Suprapubic skin (tissue), 4 donors: ENCODE results near the gene DLX2.

Experiments
- CTCF ChIP-seq, 2 donors: fragments of 200-600 bp in 1 of 2; fragments of 450-650 bp in 1 of 2; sonication (generic) in 1 of 2; IDR thresholded peaks; one replicate each; pipeline ENCODE4 v1.5.1; 2016 to 2019; ENCODE audit warnings: antibody characterized with exemption in 2 of 2, mild to moderate bottlenecking in 1 of 2, moderate library complexity in 1 of 2
- EP300 ChIP-seq: sonication (generic); formaldehyde crosslinking; IDR thresholded peaks from one replicate; pipeline ENCODE4 v1.6.1; 2017; ENCODE audit warnings: antibody characterized with exemption
- POLR2A ChIP-seq, 2 donors: fragments of 450-650 bp; IDR thresholded peaks; one replicate each; pipeline ENCODE4 v1.6.1; 2017; ENCODE audit warnings: antibody characterized with exemption in 2 of 2, mild to moderate bottlenecking in 2 of 2, moderate library complexity in 2 of 2
- POLR2AphosphoS5 ChIP-seq, 3 donors: sonication (generic); formaldehyde crosslinking; IDR thresholded peaks; one replicate each; pipeline ENCODE4 v1.6.1; 2017; ENCODE audit warnings: antibody characterized with exemption in 3 of 3

- TF ChIP-seq EP300 (no peak), CTCF (IDR thresholded peaks at IDR 0.05) (no peak), POLR2AphosphoS5 (IDR thresholded peaks at IDR 0.05) (no peak), POLR2A (IDR thresholded peaks at IDR 0.05) (no peak)
Measured at GRCh38 chr2:172137943-172138342, 35.2 kb upstream of the DLX2 start.
